ENCODE results near the gene NACA.
A peak's percentile ranks its signal among the peaks of the same experiment; 100 is the strongest.
"Not testable (repeated sequence)": the region's sequence is repeated elsewhere in the genome, so short reads cannot be mapped to it uniquely, and the experiment has no call there.

NACA gene

GRCh38 chr12:56723889-56724700, 1.0 kb downstream of the NACA start:
- DNase-seq (ENCODE audit: low read depth in 2 of 2), result no peak

- DNase-seq (ENCODE audit: low read depth in 2 of 2), result no peak
Measured at GRCh38 chr12:56723352-56723751, 1.7 kb downstream of the NACA start.

DNA sequence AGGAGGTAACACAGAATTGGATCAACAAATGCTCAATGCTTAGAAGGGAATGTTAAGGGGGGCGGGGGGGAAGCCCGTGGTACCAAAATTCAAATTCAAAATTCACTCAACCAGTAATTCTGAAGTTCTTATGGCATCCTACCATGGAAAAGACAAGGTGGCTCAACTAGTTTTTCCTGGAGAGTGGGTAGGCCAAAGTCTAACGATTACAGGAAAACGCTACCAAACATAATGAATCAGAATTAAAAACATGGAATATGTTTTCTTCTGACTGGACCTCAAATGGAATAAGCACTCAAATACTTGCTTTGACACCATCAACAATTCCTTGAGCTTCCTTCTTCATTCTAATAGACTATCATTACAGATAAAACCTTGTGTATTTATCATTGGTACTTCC, 2.3 kb downstream of the NACA start:
- no peak for DNase-seq (ENCODE audit: low read depth in 2 of 2)

DNA sequence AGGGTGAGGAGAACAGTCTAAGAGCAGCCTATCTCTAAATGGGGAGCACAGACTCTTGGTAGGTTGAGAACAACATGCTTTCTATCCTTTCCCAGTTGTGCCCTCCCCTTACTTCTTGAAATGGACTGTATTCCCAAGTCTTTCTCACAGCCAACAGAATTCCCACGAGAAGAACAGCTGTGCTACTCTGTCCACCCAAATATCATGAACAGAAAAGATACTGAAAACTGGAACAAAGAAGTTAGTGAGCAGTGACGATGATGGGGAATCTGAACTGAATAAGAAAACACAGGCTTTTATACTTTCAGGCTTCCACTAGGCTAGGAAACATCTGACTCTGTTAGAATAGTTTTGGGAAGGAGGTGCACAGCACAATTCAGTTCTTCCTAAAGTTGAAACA, 3.4 kb downstream of the NACA start:
- no peak for DNase-seq (ENCODE audit: low read depth in 2 of 2)

DNA sequence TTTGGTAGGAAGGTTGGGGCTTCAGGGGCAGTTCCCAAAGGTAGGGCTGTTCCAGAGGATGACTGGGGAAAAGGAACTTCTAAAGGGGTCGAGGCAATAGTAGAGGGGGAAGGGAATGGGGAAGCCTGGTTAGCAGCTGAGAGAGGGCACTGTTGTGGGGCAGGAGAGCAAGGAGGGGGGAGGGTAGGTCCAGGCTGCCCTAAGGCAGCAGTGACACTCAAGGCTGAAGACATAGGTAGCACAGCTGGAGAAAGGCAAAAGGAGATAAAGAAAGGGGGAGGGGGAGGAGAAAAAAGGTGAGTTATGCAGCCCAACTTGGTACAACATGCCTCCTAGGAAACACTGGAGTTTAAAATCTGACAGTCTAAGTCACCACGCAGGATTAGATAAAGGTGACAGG, 3.9 kb downstream of the NACA start:
- DNase-seq (ENCODE audit: low read depth in 2 of 2), result no peak

DNA sequence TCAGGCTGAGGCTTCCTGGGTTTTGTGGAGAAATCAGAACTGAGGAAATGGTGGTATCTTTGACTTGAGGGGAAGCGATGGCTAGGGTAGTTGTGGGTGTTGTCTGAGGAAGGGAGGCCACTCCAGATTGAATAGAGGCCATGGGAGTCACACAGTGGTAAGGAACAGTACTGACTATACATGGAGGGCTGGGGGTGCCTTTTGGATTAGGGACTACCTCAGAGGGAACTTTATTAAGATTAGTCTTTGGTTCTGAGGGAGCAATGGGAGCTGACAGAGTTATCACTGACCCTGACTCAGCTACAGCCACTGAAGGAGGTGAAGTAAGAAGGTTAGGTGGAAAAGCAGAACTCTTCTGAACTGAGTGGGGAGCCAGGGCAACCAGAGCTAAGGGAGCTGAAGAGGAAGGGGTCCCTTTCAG, 4.4 kb downstream of the NACA start:
- DNase-seq (ENCODE audit: low read depth in 2 of 2), result no peak

DNA sequence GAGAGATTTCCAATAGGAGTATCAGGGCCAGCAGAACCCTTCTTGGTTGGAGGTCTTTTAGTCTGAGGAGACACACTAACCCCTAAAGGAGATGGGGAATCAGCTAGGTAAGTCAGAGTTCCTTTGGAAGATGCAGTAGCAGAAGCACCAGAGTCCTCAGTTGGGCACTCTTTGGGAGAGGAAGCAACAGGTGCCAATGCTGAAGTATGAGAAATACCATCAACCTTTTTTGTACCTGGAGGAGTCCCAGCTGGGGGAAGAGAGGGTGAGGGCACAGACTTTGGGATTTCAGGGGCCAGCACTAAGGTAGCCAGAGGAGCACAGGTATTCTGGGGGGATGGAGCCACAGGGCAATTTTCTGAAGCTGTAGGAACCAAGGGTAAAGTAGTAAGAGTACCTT, 6.0 kb downstream of the NACA start:
- no peak for DNase-seq (ENCODE audit: low read depth in 2 of 2)

DNA sequence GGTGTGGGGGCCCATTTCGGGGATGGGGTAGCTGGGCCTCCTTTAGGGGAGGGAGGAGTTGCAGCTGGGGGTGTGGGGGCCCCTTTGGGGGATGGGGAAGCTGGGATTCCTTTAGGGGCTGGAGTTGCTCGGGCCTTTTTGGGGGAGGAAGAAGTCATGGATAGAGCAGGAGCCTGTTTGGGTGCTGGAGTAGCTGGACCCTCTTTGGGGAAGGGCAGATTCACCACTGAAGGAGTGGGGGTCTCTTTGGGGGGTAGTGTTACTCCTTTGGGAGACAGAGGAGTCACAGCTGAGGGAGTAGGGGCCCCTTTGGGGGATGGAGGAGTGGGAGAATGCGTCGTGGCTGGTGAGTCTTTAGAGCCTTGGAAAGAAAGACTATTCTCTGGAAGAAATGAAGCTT, 6.5 kb downstream of the NACA start:
- no peak for DNase-seq (ENCODE audit: low read depth in 2 of 2)

- no peak for DNase-seq (ENCODE audit: low read depth in 2 of 2)
Measured at GRCh38 chr12:56718149-56718548, 7.0 kb downstream of the NACA start.

- no peak for DNase-seq (ENCODE audit: low read depth in 2 of 2)
Measured at GRCh38 chr12:56716933-56717880, 7.9 kb downstream of the NACA start.

GRCh38 chr12:56716458-56716857, 8.6 kb downstream of the NACA start:
- DNase-seq (ENCODE audit: low read depth in 2 of 2), result no peak

- DNase-seq (ENCODE audit: low read depth in 2 of 2), result no peak
Measured at GRCh38 chr12:56715798-56716197, 9.3 kb downstream of the NACA start.

GRCh38 chr12:56714431-56714929, 10.6 kb downstream of the NACA start:
- no peak for DNase-seq (ENCODE audit: low read depth in 2 of 2)

GRCh38 chr12:56713345-56713744, 11.8 kb downstream of the NACA start:
- DNase-seq (ENCODE audit: low read depth in 2 of 2), result no peak

DNA sequence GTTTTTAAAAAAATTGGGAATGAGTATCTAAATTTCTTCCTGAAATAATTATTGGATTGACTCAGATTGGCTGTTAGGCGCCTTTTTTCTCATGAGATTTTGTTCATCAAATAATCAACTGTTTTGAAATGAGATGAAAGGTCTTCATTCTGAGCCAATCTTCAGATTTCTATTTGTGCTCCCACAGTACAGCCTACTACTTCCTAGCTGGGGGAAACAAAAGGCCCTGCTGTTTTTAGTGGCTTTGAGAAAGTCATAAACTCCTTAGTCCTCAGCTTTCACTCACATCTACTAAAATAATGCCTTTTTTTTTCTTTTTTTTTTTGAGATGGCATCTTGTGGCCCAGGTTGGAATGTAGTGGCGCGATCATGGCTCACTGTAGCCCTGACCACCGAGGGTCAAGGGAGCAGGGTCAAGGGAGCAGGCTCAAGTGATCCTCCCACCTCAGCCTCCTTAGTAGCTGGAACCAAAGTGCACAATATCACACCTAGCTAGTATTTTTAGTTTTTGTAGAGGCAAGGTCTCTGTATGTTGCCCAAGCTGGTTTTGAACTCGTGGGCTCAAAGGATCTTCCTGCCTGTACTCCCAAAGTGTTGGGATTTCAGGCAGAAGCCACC, 15.2 kb downstream of the NACA start:
- no peak for DNase-seq (ENCODE audit: low read depth in 2 of 2)

DNA sequence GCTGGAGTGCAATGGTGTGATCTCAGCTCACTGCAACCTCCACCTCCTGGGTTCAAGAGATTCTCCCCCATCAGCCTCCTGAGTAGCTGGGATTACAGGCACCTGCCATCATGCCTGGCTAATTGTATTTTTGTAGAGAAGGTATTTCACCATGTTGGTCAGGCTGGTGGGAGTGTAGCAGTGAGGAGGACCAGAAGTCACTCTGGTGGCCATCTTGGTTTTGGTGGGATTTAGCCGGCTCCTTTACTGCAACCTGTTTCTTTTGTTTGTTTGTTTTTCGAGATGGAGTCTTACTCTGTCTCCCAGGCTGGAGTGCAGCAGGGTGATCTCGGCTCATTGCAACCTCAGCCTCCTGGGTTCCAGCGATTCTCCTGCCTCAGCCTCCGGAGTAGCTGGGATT, 20.6 kb downstream of the NACA start:
- not testable (repeated sequence) for DNase-seq (ENCODE audit: low read depth in 2 of 2)

GRCh38 chr12:56699020-56699661, 26.0 kb downstream of the NACA start:
- DNase-seq (ENCODE audit: low read depth in 2 of 2), result no peak

DNA sequence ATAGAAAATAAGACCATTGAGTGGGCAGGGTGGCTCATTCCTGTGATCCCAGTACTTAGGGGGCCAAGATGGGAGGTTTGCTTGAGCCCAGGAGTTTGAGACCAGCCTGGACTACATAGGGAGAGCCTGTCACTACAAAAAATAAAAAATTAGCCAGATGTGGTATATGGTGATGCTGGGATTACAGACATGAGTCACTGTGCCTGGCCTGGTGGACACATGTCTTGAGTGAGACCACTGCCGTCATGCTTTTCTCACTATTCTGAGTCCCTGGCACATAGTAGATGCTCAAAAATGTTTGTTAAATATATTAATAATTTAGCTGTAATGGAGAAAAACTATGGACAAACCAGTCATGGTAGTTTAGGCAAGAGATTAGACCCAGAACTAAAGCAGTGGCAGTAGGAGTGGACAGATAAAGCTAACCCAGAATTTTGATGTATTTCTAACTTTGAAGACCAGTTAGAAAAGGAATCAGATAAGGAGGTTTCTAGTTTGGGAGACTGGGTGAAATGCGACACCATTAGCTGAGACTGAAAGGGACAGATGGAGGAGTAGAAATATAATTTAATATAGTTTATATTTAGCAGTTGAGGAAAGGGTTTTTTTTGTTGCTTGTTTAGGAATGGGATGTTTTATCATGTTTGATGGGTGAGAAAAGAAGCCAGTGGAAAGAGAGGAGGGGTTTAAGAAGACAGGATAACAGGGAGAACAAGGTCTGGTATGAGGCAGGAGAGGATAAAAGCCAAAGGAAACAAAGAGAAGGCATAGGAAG, 29.6 kb downstream of the NACA start:
- no peak for DNase-seq (ENCODE audit: low read depth in 2 of 2)

DNA sequence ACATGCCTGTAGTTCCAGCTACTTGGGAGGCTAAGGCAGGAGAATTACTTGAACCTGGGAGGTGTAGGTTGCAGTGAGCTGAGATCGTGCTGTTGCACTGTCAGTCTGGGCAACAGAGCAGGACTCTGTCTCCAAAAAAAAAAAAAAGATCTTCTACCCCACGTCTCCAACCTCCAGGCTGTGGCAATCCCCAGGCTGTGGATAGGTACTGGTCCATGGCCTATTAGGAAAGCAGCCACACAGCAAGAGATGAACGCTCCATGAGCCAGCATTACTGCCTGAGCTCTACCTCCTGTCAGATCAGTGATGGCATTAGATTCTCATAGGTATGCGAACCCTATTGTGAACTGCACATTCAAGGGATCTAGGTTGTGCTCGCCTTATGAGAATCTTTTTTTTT, 30.9 kb downstream of the NACA start:
- no peak for DNase-seq (ENCODE audit: low read depth in 2 of 2)

GRCh38 chr12:56688846-56689109, 36.3 kb downstream of the NACA start:
- no peak for DNase-seq (ENCODE audit: low read depth in 2 of 2)

- peak; percentile 94 to 98 for DNase-seq (ENCODE audit: low read depth in 2 of 2)
Measured at GRCh38 chr12:56688129-56688845, 36.8 kb downstream of the NACA start, which contains the start of gene PTGES3. Gene PTGES3 (minus strand): TSS chr12:56688284. CDS start chr12:56687999, 285 bp downstream.

Data from stimulated activated CD8-positive, alpha-beta memory T cell treated with anti-CD3 and anti-CD28 coated beads, Interleukin-7, amount 100 ng/mL, for 4 hours (primary cell).